GM11168 (cell line): ENCODE measurements around the gene PLS1.

Experiments used
- in situ Hi-C: fragments of 300-500 bp; cut with MboI; formaldehyde crosslinking; loops from one replicate; pipeline ENCODE4 v1.12.0; 2022; ENCODE audit warnings: low sequenced_read_pairs; ENCODE audit not compliant: unreplicated experiment

The PLS1 gene

GRCh38 chr3:142628801-142629200, 32.6 kb downstream of the PLS1 start:
- in situ Hi-C loops, result no loop called here

- in situ Hi-C loops, result no loop called here
These were observed 36.9 kb downstream of the PLS1 start for GRCh38 chr3:142633073-142633472.

GRCh38 chr3:142636050-142636449, 39.9 kb downstream of the PLS1 start:
- in situ Hi-C loops, result no loop called here

- in situ Hi-C loops, result no loop called here
These were observed 40.5 kb downstream of the PLS1 start for GRCh38 chr3:142636664-142637063.

GRCh38 chr3:142638291-142638690, 42.1 kb downstream of the PLS1 start:
- in situ Hi-C loops, result no loop called here

- in situ Hi-C loops, result no loop called here
These were observed 45.3 kb downstream of the PLS1 start for GRCh38 chr3:142641504-142641903.

GRCh38 chr3:142642956-142643355, 46.8 kb downstream of the PLS1 start:
- in situ Hi-C loops, result no loop called here

GRCh38 chr3:142644502-142644901, 48.3 kb downstream of the PLS1 start:
- in situ Hi-C loops, result no loop called here

- in situ Hi-C loops, result no loop called here
These were observed 49.1 kb downstream of the PLS1 start for GRCh38 chr3:142645236-142645793.

GRCh38 chr3:142646020-142646785, 50.0 kb downstream of the PLS1 start:
- in situ Hi-C loops, result no loop called here

GRCh38 chr3:142647856-142648255, 51.7 kb downstream of the PLS1 start:
- in situ Hi-C loops, result no loop called here

GRCh38 chr3:142648950-142649349, 52.8 kb downstream of the PLS1 start:
- in situ Hi-C loops, result no loop called here

GRCh38 chr3:142650001-142650693, 54.0 kb downstream of the PLS1 start:
- in situ Hi-C loops, result no loop called here

GRCh38 chr3:142651711-142652110, 55.5 kb downstream of the PLS1 start:
- in situ Hi-C loops, result no loop called here

- in situ Hi-C loops, result no loop called here
These were observed 56.7 kb downstream of the PLS1 start for GRCh38 chr3:142652826-142653292.

GRCh38 chr3:142656575-142656974, 60.4 kb downstream of the PLS1 start:
- in situ Hi-C loops, result no loop called here

GRCh38 chr3:142657033-142657432, 60.8 kb downstream of the PLS1 start:
- in situ Hi-C loops, result no loop called here

- in situ Hi-C loops, result no loop called here
These were observed 64.2 kb downstream of the PLS1 start for GRCh38 chr3:142660383-142660782.

- in situ Hi-C loops, result no loop called here
These were observed 64.7 kb downstream of the PLS1 start for GRCh38 chr3:142660893-142661292.

GRCh38 chr3:142663865-142664264, 67.7 kb downstream of the PLS1 start:
- in situ Hi-C loops, result no loop called here

GRCh38 chr3:142664311-142664710, 68.1 kb downstream of the PLS1 start:
- in situ Hi-C loops, result no loop called here
